A673 (cell line): Measurements from ENCODE around the gene LARP4. TPM values are rescaled to one million over a fixed set of nuclear protein-coding genes. Genes with fewer than 3 reads are reported as not detected.

Experiments
- BruUV-seq: library from RNA; stranded (reverse); fragments of 400-500 nt; replicated peaks from 2 replicates; lab custom pipeline; 2021; lab: Mats Ljungman, UMichigan
- CTCF ChIA-PET: fragments of 300-600 bp; sonication (Branson Sonifier 250); formaldehyde crosslinking; loops from one replicate; lab custom pipeline; 2022; ENCODE audit warnings: antibody characterized with exemption; lab: Charles Lee
- POLR2A ChIA-PET: fragments of 300-600 bp; sonication (Branson Sonifier 250); formaldehyde crosslinking; loops from one replicate; lab custom pipeline; 2022; ENCODE audit warnings: antibody characterized with exemption; ENCODE audit not compliant: low non-redundant PET; lab: Charles Lee
- DNase-seq: peaks from one replicate; pipeline ENCODE4 v3.0.0-alpha.2; 2015; ENCODE audit warnings: low spot score
- H3K27ac ChIP-seq: fragments of 200-600 bp; sonication (generic); 2 replicates; pipeline ENCODE4 v1.5.1; 2016; ENCODE audit warnings: mixed run types, low read depth, mild to moderate bottlenecking, mixed read lengths, antibody characterized with exemption, low read length; ENCODE audit not compliant: poor library complexity, severe bottlenecking
- H3K27me3 ChIP-seq: fragments of 200-600 bp; sonication (generic); replicated peaks from 2 replicates; pipeline ENCODE4 v1.6.1; 2017; ENCODE audit warnings: mixed run types, low read depth, mild to moderate bottlenecking, mixed read lengths, antibody characterized with exemption, low read length; ENCODE audit not compliant: insufficient read depth, poor library complexity
- H3K36me3 ChIP-seq: fragments of 200-600 bp; sonication (generic); 2 replicates; pipeline ENCODE4 v1.6.1; 2016; ENCODE audit warnings: mixed run types, mild to moderate bottlenecking, mixed read lengths, antibody characterized with exemption, low read length; ENCODE audit not compliant: insufficient read depth, poor library complexity, severe bottlenecking
- H3K4me1 ChIP-seq: fragments of 200-600 bp; sonication (generic); 2 replicates; pipeline ENCODE4 v1.6.1; 2017; ENCODE audit warnings: mixed run types, mild to moderate bottlenecking, mixed read lengths, antibody characterized with exemption, low read length; ENCODE audit not compliant: insufficient read depth, poor library complexity, severe bottlenecking
- H3K4me3 ChIP-seq: fragments of 200-600 bp; sonication (generic); 2 replicates; pipeline ENCODE4 v1.5.1; 2016; ENCODE audit warnings: low read depth, mixed run types, mild to moderate bottlenecking, mixed read lengths, low read length; ENCODE audit not compliant: poor library complexity, severe bottlenecking
- H3K9me3 ChIP-seq: fragments of 200-600 bp; sonication (generic); 2 replicates; pipeline ENCODE4 v1.6.1; 2016; ENCODE audit warnings: mixed run types, low read depth, mild to moderate bottlenecking, mixed read lengths, antibody characterized with exemption, low read length; ENCODE audit not compliant: poor library complexity, severe bottlenecking
- EZH2 ChIP-seq: fragments of 200-600 bp; sonication (generic); IDR thresholded peaks from 2 replicates; pipeline ENCODE4 v1.6.1; 2017; ENCODE audit warnings: borderline replicate concordance, low read depth, mild to moderate bottlenecking, mixed read lengths, antibody characterized with exemption, low read length; ENCODE audit not compliant: poor library complexity, severe bottlenecking
- intact Hi-C: fragments of 100-400 bp; cut with micrococcal nuclease; formaldehyde crosslinking; loops from one replicate; pipeline ENCODE4 v1.10.0; 2022; ENCODE audit not compliant: unreplicated experiment
- total RNA-seq: library from RNA; stranded (reverse); gene quantifications from 2 replicates; pipeline ENCODE4 v1.2.3, GENCODE V29; 2021
- TF ChIP-seq, protein P1 (sequence below): fragments of 300-800, 200-600 bp; sonication (generic); conservative IDR thresholded peaks from 2 replicates; pipeline ENCODE4 v1.5.1; 2017; ENCODE audit warnings: low read depth, mild to moderate bottlenecking, antibody characterized with exemption, low read length, moderate library complexity, mixed read lengths

The LARP4 gene
- total RNA-seq, 1 experiment from 2014 or later, result 91.0 TPM

- BruUV-seq, result no TSS peak
- H3K4me1 ChIP-seq, result peaks cover 38% of the 10 kb centered on the region
- no peak for DNase-seq
- CTCF ChIA-PET, result no interaction called here
- no peak for TF ChIP-seq EZH2
- TF ChIP-seq, protein P1, sequence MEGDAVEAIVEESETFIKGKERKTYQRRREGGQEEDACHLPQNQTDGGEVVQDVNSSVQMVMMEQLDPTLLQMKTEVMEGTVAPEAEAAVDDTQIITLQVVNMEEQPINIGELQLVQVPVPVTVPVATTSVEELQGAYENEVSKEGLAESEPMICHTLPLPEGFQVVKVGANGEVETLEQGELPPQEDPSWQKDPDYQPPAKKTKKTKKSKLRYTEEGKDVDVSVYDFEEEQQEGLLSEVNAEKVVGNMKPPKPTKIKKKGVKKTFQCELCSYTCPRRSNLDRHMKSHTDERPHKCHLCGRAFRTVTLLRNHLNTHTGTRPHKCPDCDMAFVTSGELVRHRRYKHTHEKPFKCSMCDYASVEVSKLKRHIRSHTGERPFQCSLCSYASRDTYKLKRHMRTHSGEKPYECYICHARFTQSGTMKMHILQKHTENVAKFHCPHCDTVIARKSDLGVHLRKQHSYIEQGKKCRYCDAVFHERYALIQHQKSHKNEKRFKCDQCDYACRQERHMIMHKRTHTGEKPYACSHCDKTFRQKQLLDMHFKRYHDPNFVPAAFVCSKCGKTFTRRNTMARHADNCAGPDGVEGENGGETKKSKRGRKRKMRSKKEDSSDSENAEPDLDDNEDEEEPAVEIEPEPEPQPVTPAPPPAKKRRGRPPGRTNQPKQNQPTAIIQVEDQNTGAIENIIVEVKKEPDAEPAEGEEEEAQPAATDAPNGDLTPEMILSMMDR, result no peak
- no peaks in the 10 kb centered on the region for H3K27me3 ChIP-seq
- peak overlapping the region; percentile 68 for H3K27ac ChIP-seq
- POLR2A ChIA-PET, result no interaction called here
- no peak overlapping the region for H3K4me3 ChIP-seq
- H3K9me3 ChIP-seq, result peaks cover 12% of the 10 kb centered on the region
- peaks cover 5% of the 10 kb centered on the region for H3K36me3 ChIP-seq
- intact Hi-C loops, result no loop called here
These were observed 126.7 kb downstream of the LARP4 start for GRCh38 chr12:50527359-50527726.

- CTCF ChIA-PET, result interaction anchor here (0.7 kb wide), 1 partner anchor 13 kb away, joined by 3 read pairs; no protein-coding TSS in a partner anchor
- POLR2A ChIA-PET, result no interaction called here
- Histone ChIP-seq H3K9me3 (peaks cover 4% of the 10 kb centered on the region), H3K27ac (no peak overlapping the region), H3K27me3 (no peaks in the 10 kb centered on the region), H3K36me3 (no peaks in the 10 kb centered on the region), H3K4me1 (peaks cover 51% of the 10 kb centered on the region), H3K4me3 (no peak overlapping the region)
- intact Hi-C loops, result no loop called here
- no peak for DNase-seq
- no TSS peak for BruUV-seq
- no peak for TF ChIP-seq EZH2
- TF ChIP-seq, protein P1, result no peak
These were observed 128.1 kb downstream of the LARP4 start for GRCh38 chr12:50528800-50529199.

DNA sequence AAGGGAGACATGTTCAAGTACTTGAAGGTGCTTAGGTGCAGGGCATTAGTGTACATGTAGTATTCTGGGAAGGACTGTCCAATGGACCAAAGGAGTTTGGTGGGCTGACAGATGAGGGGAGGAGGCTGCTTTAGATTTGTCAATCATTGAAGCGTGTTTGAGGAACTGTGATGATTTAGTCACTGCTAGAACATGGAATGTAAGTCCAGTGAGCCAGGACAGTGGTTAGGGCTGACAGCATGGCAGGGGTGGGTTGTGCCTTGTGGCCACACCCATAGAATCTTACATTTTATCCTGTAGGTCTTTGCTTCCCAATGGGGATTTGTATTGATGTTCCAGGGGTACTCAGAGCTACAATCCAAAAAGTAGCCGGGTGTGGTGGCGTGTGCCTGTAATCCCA is 128.7 kb downstream of the LARP4 start:
- Histone ChIP-seq H3K4me1 (peaks cover 51% of the 10 kb centered on the region), H3K27me3 (no peaks in the 10 kb centered on the region), H3K27ac (no peak overlapping the region), H3K4me3 (no peak overlapping the region), H3K36me3 (no peaks in the 10 kb centered on the region), H3K9me3 (no peaks in the 10 kb centered on the region)
- no peak for DNase-seq
- ChIA-PET POLR2A (no interaction called here), CTCF (no interaction called here)
- no TSS peak for BruUV-seq
- TF ChIP-seq EZH2, result no peak
- TF ChIP-seq, protein P1, result no peak
- intact Hi-C loops, result no loop called here

Other genes with a start within 250 kb of the LARP4 start
- gene CERS5, start 233.5 kb upstream of the LARP4 start, total RNA-seq, result 57.0 and 63.7 TPM in 2 replicates
- 73.1 and 77.6 TPM in 2 replicates for gene LIMA1, start 117.4 kb upstream of the LARP4 start, total RNA-seq
- gene FAM186A, start 4.3 kb upstream of the LARP4 start, total RNA-seq, result not detected in 2 replicates
- 37.2 and 40.5 TPM in 2 replicates for gene DIP2B, start 104.1 kb downstream of the LARP4 start, total RNA-seq